Glutamatergic neuron (in vitro differentiated cells): Measurements from ENCODE around the gene CLCNKA. TPM values are rescaled to one million over a fixed set of nuclear protein-coding genes. Genes with fewer than 3 reads are reported as not detected.

Source experiments
- DNase-seq: peaks from one replicate; pipeline ENCODE4 v3.0.0; 2022
- H3K27ac Mint-ChIP-seq: one replicate; pipeline ENCODE4 v1.8.0; 2020; ENCODE audit warnings: mild to moderate bottlenecking, mixed read lengths, inconsistent platforms; ENCODE audit not compliant: unreplicated experiment
- H3K27me3 Mint-ChIP-seq: one replicate; pipeline ENCODE4 v1.8.0; 2020; ENCODE audit warnings: mild to moderate bottlenecking, moderate library complexity, mixed read lengths, inconsistent platforms; ENCODE audit not compliant: unreplicated experiment
- H3K36me3 Mint-ChIP-seq: one replicate; pipeline ENCODE4 v1.8.0; 2020; ENCODE audit warnings: mild to moderate bottlenecking, mixed read lengths, inconsistent platforms; ENCODE audit not compliant: unreplicated experiment
- H3K4me1 Mint-ChIP-seq: one replicate; pipeline ENCODE4 v1.8.0; 2020; ENCODE audit warnings: mild to moderate bottlenecking, low read depth, mixed read lengths, inconsistent platforms; ENCODE audit not compliant: unreplicated experiment
- H3K4me3 Mint-ChIP-seq: one replicate; pipeline ENCODE4 v1.8.0; 2020; ENCODE audit warnings: mild to moderate bottlenecking, mixed read lengths, inconsistent platforms; ENCODE audit not compliant: unreplicated experiment
- H3K9me3 Mint-ChIP-seq: one replicate; pipeline ENCODE4 v1.8.0; 2020; ENCODE audit warnings: mild to moderate bottlenecking, moderate library complexity, mixed read lengths, inconsistent platforms; ENCODE audit not compliant: unreplicated experiment
- long read RNA-seq: library from polyadenylated mRNA; unstranded; transcript quantifications from one replicate; pipeline ENCODE4 v2.0.0, GENCODE V29; 2020; ENCODE audit not compliant: unreplicated experiment
- total RNA-seq: library from RNA; stranded (reverse); fragmentation: NEBNext Ultra II Directional; extraction: Animal tissue kit (Norgen Biotek cat#: 25700); gene quantifications from one replicate; pipeline ENCODE4 v1.2.1, GENCODE V29; 2021; ENCODE audit not compliant: unreplicated experiment
- TF ChIP-seq, protein P1 (sequence below): fragments of 200-600 bp; sonication (generic); IDR thresholded peaks from one replicate; pipeline ENCODE4 v1.5.0; 2021; ENCODE audit not compliant: partially characterized antibody, unreplicated experiment

CLCNKA gene
- total RNA-seq: 0.34 TPM
- long read RNA-seq, partial matches to known transcripts: 1 of 1 reads
- long read RNA-seq, other reads (novel, unspliced or antisense): 0 of 1 reads

DNA sequence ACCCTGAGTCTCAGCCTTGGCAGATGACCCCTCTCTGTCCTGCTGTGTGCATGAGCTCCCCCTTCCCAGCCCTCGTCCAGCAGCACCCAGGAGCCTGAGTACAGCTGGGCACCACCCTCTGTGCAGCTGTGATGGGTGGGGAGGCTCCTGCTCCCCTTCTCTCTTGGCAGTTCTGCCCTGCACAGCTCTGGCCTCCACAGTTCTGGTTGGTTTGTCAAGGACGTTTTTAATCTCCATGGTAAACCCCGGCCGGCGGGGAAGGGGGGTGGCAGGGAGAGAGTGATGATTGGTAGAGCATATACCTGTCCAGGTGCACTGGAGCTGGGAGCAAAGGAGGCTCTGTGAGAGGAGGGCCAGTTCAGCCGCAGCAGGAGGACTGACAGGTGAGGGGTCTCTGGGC, at the start of gene CLCNKA:
TSS of gene CLCNKA (plus strand) at position 356 of the 400 bp plus-strand sequence. CDS start 584 bp downstream, outside the sequence.
- Mint-ChIP-seq H3K4me1 (peaks cover 26% of the 10 kb centered on the region), H3K27me3 (peaks cover 8% of the 10 kb centered on the region), H3K9me3 (peaks cover 12% of the 10 kb centered on the region), H3K4me3 (no peak within 1 kb of the TSS), H3K36me3 (no peaks in the 10 kb centered on the region), H3K27ac (peak within 1 kb of the TSS; percentile 22)
- no peak for DNase-seq
- TF ChIP-seq, protein P1, sequence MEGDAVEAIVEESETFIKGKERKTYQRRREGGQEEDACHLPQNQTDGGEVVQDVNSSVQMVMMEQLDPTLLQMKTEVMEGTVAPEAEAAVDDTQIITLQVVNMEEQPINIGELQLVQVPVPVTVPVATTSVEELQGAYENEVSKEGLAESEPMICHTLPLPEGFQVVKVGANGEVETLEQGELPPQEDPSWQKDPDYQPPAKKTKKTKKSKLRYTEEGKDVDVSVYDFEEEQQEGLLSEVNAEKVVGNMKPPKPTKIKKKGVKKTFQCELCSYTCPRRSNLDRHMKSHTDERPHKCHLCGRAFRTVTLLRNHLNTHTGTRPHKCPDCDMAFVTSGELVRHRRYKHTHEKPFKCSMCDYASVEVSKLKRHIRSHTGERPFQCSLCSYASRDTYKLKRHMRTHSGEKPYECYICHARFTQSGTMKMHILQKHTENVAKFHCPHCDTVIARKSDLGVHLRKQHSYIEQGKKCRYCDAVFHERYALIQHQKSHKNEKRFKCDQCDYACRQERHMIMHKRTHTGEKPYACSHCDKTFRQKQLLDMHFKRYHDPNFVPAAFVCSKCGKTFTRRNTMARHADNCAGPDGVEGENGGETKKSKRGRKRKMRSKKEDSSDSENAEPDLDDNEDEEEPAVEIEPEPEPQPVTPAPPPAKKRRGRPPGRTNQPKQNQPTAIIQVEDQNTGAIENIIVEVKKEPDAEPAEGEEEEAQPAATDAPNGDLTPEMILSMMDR: no peak

DNA sequence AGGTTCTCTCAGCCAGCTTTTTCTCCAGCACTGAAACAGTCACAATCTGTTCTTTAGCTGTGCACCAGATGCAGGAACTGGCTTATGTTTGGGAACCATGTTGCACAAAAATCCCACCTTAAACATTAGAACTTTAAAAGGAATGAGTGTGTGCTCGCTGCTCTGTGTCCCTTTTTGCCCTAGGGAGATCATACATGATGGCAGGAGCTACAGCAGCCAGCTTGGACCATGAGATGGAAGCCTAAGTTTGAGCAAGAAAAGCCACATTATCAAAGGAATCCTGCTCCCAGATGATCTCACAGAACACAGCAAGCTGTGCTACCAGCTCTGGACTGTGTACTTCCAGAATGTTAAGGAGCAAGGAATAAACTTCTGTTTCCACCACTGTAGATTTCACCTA, 49.4 kb upstream of the CLCNKA start:
- no peak for DNase-seq
- Mint-ChIP-seq H3K36me3 (peaks cover 13% of the 10 kb centered on the region), H3K9me3 (peaks cover 7% of the 10 kb centered on the region), H3K27ac (no peak overlapping the region), H3K4me1 (peaks cover 14% of the 10 kb centered on the region), H3K4me3 (no peak overlapping the region), H3K27me3 (peaks cover 5% of the 10 kb centered on the region)
- TF ChIP-seq, protein P1: no peak

DNA sequence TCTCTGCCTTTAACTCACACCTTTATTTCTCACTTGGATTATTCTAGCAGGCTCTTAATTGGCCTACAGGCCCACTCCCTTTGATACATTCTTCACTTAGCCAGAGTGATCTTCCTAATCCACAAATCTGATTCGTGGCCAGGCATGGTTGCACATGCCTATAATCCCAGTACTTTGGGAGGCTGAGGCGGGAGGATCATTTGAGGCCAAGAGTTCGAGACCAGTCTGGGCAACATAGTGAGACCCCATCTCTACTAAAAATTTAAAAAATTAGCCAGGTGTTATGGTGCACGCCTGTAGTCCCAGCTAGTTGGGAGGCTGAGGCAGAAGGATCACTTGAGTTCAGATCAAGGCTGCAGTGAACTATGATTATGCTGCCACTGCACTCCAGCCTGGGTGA, 48.1 kb upstream of the CLCNKA start:
- Mint-ChIP-seq H3K4me1 (peaks cover 14% of the 10 kb centered on the region), H3K9me3 (peaks cover 7% of the 10 kb centered on the region), H3K27ac (no peak overlapping the region), H3K36me3 (peaks cover 13% of the 10 kb centered on the region), H3K27me3 (peaks cover 5% of the 10 kb centered on the region), H3K4me3 (peak overlapping the region; percentile 3)
- DNase-seq: no peak
- TF ChIP-seq, protein P1: no peak

DNA sequence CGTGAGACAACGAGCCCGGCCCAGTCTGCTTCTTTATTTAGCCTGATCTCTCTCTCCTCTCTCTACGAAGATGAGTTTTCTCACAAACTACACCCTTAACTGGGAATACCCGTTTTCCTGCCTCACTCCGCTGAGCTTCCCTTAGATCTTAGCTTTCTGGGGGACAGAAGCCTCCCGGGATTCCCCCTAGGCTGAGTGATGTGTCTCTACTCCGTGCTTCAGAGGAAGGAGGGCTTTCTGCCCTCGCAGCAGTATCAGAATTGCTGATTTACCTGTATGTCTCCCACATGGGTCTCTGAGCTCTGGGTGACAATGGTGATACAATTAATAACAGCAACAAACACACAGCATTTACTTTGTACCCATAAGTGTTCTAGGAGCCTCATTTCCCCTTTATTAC, 47.0 kb upstream of the CLCNKA start:
- Mint-ChIP-seq H3K36me3 (peaks cover 12% of the 10 kb centered on the region), H3K4me3 (peak overlapping the region; percentile 92)

DNA sequence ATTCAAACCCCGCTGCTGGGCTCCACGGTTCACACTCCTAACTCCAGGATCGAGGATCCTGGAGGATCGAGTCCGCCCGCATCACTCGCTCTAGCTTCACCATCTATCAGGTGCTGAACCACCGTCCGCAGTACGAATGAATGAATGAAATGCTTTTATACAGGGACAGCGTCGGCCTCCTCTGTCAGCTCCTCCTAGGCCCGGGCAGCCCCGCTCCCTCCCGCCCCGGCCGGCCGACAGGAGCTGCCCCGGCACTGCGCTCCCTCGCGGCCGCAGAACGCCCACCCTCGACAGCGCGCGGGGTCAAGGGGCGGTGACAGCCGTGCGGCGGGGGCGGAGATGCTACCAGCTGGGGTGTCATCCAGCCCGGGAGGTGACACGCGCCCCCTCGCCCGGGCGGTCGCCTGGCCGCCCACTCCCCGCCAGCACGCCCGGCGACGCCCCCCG, 46.5 kb upstream of the CLCNKA start:
- H3K36me3 Mint-ChIP-seq: peaks cover 8% of the 10 kb centered on the region
- peak; percentile 89 for DNase-seq
- H3K4me1 Mint-ChIP-seq: peaks cover 14% of the 10 kb centered on the region
- H3K9me3 Mint-ChIP-seq: peaks cover 7% of the 10 kb centered on the region
- H3K27me3 Mint-ChIP-seq: peaks cover 3% of the 10 kb centered on the region
- TF ChIP-seq, protein P1: peak; percentile 21
- H3K4me3 Mint-ChIP-seq: peak overlapping the region; percentile 92
- H3K27ac Mint-ChIP-seq: peak overlapping the region; percentile 84

More for the DNA sequence above, 47.0 kb upstream of the CLCNKA start:
- Mint-ChIP-seq H3K27ac (peak overlapping the region; percentile 84), H3K4me1 (peaks cover 14% of the 10 kb centered on the region), H3K9me3 (peaks cover 7% of the 10 kb centered on the region), H3K27me3 (peaks cover 5% of the 10 kb centered on the region)
- TF ChIP-seq, protein P1: no peak
- no peak for DNase-seq
